ENCODE data around the gene TMCO1.
"Not testable (repeated sequence)": the region's sequence is repeated elsewhere in the genome, so short reads cannot be mapped to it uniquely, and the experiment has no call there.

TMCO1 gene

DNA sequence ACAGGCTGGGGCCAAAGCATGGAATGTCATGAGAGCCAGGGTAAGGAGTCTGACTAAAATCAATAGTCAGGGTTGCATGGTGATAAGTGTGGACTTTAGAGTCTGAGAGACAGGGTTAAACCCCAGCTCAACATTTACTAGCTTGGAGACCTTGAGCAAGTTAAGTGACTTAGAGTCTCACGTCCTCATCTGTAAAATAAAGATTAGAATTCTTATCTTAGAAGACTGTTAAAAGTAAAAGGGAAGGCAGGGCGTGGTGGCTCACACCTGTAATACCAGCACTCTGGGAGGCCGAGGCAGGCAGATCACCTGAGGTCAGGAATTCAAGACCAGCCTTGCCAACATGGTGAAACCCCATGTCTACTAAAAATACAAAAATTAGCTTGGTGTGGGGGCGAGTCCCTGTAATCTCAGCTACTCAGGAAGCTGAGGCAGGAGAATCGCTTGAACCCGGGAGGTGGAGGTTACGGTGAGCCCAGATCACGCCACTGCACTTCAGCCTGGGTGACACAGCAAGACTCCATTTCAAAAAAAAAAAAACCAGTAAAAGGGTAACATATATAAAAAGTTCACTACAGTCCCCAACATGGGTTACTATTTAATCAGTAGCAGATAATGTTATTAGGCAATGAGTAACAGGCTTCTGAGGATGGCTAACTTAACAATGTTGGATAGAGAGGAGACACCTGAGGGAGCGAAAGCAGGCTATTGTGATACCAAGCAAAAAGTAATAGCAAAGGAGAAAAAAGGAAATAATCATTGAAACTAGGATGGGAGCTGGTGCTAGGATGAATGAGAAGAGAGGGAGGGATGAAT lies 20.8 kb downstream of the TMCO1 start:
- DNase-seq (ENCODE audit: low read depth) = no peak

- not testable (repeated sequence) for DNase-seq (ENCODE audit: low read depth)
Observed at GRCh38 chr1:165744913-165745312, 23.8 kb downstream of the TMCO1 start.

- no peak for DNase-seq (ENCODE audit: low read depth)
Observed at GRCh38 chr1:165742194-165742593, 26.5 kb downstream of the TMCO1 start.

- no peak for DNase-seq (ENCODE audit: low read depth)
Observed at GRCh38 chr1:165738794-165739193, 29.9 kb downstream of the TMCO1 start.

- DNase-seq (ENCODE audit: low read depth) = no peak
Observed at GRCh38 chr1:165737196-165737595, 31.5 kb downstream of the TMCO1 start.

- no peak for DNase-seq (ENCODE audit: low read depth)
Observed at GRCh38 chr1:165734906-165735305, 33.8 kb downstream of the TMCO1 start.

DNA sequence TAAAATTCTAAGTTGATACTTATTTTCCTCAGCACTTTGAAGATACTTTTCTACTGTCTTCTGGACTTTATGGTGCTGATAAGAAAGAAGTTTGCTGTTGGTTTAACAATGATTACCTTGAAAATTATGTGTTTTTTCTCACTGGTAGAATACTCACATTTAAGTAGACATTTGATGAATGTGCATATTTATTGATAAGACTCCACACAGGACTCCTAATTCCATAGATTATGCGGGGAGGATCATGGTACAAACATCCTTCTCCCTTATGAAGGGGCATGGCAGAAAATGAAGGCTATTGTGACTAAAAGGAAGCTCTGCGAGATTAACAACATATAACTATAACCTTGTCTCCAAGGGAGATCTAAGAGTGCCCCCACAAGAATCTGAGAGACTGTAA lies 41.8 kb downstream of the TMCO1 start:
- no peak for DNase-seq (ENCODE audit: low read depth)

GRCh38 chr1:165726169-165726568 lies 42.5 kb downstream of the TMCO1 start:
- no peak for DNase-seq (ENCODE audit: low read depth)

DNA sequence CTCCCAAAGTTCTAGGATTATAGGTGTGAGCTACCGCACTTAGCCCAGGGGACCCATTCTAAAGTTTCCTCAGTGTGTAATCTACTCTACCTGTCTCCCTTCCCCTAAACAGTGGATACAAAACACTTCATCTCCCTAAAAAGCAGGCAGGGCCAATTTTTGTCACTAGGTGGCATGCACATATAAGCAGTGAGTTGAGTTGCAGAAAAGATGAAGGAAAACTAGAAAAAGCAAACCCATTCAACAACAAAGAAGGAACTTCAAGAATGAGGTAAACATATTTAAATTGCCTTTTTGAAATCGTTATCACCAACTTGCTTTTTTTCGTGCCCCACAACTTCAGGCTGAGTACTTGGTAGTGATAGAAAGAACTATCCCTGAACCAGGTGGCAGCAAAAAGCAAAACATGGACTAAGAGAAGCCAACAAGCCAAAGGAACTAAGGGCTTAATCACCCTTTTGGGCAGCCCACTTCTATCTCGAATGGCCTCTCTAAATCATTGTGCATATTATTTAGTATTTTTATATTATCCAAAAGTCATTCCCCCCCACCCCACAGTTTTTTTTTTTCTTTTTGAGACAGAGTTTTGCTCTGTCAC lies 50.7 kb downstream of the TMCO1 start:
- DNase-seq (ENCODE audit: low read depth) = no peak

- DNase-seq (ENCODE audit: low read depth) = not testable (repeated sequence)
Observed at GRCh38 chr1:165716265-165717051, 52.2 kb downstream of the TMCO1 start.

- no peak for DNase-seq (ENCODE audit: low read depth)
Observed at GRCh38 chr1:165712764-165713163, 55.9 kb downstream of the TMCO1 start.

DNA sequence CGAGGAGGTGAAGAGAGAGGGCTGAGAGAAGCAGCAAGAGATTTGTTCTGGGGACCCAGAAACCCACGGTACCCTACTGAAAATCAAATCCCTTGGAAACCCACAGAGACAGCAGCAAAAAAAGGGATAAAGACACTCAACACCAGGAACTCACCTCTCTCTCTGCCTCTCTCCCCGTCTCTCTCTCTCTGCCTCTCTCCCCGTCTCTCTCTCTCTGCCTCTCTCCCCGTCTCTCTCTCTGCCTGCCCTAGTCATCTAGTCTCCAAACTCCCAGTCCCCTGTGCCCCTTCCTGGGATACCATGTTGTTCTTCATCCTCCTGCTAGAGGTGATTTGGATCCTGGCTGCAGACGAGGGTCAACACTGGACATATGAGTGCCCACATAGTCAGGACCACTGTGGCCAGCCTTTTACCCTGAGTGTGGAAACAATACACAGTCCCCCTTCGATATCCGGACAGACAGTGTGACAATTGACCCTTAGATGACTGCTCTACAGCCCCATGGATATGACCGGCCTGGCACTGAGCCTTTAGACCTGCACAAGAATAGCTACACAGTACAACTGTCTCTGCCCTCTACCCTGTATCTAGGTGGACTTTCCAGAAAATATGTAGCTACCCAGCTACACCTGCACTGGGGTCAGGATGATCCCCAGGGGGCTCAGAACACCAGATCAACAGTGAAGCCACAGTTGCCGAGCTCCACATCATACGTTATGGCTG lies 60.5 kb downstream of the TMCO1 start:
- DNase-seq (ENCODE audit: low read depth) = no peak

DNA sequence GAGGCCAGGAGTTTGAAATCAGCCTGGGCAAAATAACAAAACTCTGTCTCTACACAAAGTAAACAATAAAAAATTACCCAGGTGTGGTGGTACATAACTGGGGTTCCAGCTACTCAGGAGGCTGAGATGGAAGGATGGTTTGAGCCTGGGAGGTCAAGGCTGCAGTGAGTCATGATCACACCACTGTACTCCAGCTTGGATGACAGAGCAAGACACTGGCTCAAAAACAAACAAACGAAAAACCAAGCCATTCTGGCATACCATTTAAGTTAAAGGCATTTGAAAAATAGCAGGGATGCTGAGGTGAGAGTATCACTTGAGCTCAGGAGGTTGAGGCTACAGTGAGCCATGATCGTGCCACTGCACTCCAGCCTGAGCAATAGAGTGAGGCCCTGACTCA lies 65.0 kb downstream of the TMCO1 start:
- no peak for DNase-seq (ENCODE audit: low read depth)

DNA sequence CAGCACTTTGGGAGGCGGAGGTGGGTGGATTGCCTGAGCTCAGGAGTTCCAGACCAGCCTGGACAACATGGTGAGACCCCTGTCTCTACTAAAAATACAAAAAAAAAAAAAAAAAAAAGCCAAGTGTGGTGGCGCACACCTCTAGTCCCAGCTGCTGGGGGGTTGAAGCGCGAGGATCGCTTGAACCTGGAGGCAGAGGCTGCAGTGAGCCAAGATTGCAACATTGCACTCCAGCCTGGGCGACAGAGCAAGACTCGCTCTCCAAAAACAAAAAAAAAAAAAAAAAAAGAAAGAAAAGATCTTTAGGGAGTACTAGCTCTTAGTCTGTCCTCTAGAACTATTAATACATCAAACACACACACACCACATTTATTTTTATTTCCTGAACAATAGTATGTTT lies 66.7 kb downstream of the TMCO1 start:
- DNase-seq (ENCODE audit: low read depth) = not testable (repeated sequence)

DNA sequence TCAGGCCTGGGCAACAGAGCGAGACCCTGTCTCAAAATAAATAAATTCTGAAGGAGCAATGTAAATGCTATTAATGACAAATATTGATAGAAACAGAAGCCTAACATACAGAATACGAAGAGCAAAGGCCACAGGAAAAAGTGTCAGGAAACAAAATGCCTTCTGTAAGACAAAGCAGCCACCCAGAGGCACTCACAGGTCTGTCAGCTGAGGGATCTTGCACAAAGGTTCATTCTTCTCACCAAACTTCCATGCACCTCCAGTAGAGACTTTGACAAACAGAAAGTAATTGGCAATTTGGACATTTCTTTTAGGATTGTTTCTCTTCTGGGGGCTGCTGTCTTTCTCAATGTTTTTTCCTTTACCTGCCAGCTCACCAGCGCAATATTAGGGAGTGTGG lies 69.1 kb downstream of the TMCO1 start:
- no peak for DNase-seq (ENCODE audit: low read depth)

- no peak for DNase-seq (ENCODE audit: low read depth)
Observed at GRCh38 chr1:165698761-165699052, 70.0 kb downstream of the TMCO1 start.

- DNase-seq (ENCODE audit: low read depth) = peak; percentile 83
Observed at GRCh38 chr1:165697881-165698760, 70.5 kb downstream of the TMCO1 start, which contains the start of gene ALDH9A1. Gene ALDH9A1, minus strand, starts transcription at chr1:165698562. Its CDS starts 4 bp downstream, at chr1:165698558.

DNA sequence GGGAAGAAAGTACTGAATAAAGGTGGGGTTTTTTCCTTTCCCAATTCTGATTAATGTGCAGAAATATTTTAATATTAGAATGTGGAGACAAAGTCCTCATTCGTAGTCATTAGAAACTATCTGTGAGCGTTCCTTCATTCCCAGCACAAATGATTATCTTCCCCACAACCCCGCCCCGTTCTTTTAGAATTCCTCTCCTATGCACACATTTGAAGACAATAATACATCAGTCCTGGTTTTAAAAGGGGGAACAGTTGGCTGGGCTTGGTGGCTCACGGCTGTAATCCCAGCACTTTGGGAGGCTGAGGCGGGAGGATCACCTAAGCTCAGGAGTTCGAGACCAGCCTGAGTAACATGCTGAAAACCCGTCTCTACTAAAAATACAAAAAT lies 71.2 kb downstream of the TMCO1 start:
- DNase-seq (ENCODE audit: low read depth) = no peak

DNA sequence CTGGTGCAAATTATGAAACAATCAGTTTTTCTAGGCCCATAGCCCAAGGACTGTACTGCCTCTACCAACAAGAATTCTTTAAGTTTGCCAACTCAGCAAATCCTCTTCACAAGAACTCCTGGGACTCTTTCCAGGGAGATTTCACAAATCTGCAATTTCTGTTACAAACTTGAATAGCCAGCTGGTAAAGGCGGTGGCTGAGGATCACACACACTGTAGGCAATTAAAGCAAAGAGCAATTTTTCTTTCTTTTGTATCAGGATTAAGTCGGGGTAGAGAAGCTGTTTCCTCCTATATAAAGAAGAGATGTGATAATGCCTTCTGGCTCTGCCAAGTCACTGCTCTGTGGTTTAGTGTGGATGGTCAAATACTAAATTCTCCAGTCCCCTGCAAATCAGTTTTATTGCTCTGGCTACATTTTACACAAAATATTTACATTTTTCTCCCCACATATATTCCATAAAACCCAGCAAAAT lies 72.0 kb downstream of the TMCO1 start:
- DNase-seq (ENCODE audit: low read depth) = no peak

DNA sequence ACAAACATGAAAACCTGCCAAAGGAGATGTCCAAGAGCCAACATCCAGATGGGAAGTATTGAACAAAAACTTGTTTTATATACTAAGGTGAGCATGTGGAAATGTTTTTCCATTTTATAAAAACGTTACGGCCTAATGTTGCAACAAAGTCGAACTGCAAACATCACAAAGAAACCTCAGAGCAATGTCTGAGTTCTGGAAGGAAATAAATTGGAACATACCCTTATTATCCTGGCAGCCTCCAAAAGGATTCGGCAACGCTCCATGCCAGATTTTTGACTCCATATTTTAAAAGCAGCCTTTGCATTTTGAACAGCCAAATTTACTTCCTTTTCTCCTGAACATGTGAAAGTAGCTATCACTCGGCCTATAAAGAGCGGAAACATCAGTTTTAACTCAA lies 73.6 kb downstream of the TMCO1 start:
- no peak for DNase-seq (ENCODE audit: low read depth)

DNA sequence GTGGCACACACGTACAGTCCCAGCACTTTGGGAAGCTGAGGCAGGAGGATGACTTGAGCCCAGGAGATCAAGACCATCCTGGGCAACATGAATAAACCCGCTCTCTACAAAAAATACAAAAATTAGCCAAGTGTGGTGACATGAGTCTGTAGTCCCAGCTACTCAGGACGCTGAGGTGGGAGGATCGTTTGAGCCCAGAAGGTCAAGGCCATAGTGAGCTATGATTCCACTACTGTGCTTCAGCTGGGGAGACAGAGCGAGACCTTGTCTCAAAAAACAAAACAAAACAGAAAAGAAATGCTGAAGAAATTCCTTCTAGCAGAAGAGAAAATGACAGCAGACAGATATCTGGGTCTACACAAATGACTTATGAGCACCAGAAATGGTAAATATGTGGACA lies 80.6 kb downstream of the TMCO1 start:
- DNase-seq (ENCODE audit: low read depth) = no peak

Data from stimulated activated CD8-positive, alpha-beta memory T cell treated with anti-CD3 and anti-CD28 coated beads, Interleukin-4, amount 100 ng/mL, for 24 hours (primary cell).